HG02763 (cell line): ENCODE results near the gene PCDH9.

Experiments used
- ATAC-seq: cut with Tn5 transposase; IDR thresholded peaks from one replicate; pipeline ENCODE4 v1.9.1; 2021; ENCODE audit warnings: mild to moderate bottlenecking, moderate library complexity; ENCODE audit not compliant: unreplicated experiment

The PCDH9 gene

GRCh38 chr13:67226696-67227095, 3.4 kb downstream of the PCDH9 start:
- ATAC-seq: no peak

GRCh38 chr13:67225252-67226159, 4.6 kb downstream of the PCDH9 start:
- no peak for ATAC-seq

- peak; percentile 68 for ATAC-seq
These were observed 5.8 kb downstream of the PCDH9 start for GRCh38 chr13:67224148-67224846.

DNA sequence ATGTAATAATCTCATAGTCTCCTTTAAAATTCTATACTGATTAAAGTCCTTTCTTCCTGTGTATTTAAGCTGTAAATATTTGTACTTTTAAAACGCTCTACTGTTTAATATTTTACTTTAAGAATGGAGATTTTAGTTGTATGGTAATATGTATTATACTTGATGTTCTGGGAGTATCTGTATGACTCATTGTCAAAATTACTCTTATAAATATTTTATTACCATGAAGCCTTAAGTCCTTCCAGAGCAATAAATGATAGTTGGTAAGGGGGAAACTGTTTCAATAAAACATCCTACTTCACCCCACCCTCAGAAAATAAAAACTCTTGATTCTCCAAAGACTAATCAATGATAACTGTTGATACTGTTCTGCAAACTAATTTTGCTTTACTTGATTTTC, 6.4 kb downstream of the PCDH9 start:
- ATAC-seq: no peak

DNA sequence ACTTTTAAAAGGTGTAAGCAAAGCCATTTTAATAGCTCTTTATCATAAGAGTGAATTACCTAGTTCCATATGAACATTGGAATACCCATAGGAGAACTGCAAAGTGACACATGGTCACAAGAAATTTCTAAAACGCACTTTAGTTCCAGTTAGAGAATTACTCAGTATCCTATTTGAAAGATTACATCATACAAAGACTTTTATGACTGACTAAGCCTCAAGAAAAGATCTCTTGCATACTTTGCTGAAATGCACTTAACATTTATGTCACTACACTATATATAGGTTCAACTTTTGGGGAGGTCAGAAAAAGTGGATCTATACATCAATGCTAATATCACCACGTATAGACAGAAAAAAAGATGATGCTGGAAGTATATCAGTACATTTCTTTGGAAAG, 7.1 kb downstream of the PCDH9 start:
- no peak for ATAC-seq

DNA sequence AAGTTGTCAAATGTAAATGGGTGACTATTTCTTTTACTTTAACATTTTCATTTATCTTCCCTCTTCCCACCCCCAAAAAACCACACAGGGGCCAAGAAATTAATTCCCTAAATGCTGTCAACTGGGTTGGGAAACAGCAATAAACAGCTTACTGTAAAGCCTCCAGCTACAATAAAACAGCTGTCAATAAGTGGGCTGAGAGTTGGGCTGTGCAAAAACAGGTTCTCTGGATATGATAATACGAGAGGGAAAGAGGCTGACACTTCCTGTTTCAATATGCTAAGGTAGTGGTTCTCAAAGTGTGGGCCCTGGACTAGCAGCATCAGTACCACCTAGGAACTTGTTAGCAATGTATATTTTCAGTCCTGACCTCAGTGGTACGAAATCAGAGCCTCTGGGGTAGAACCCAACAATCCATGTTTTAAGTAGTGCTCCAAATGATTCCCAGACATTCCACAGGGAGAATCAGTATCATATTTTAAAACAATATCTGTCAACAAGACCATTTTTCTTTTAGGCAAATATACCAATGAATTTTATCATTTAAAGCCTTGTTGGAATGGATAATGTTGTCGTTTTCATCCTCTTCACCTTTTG, 8.4 kb downstream of the PCDH9 start:
- peak; percentile 46 for ATAC-seq

DNA sequence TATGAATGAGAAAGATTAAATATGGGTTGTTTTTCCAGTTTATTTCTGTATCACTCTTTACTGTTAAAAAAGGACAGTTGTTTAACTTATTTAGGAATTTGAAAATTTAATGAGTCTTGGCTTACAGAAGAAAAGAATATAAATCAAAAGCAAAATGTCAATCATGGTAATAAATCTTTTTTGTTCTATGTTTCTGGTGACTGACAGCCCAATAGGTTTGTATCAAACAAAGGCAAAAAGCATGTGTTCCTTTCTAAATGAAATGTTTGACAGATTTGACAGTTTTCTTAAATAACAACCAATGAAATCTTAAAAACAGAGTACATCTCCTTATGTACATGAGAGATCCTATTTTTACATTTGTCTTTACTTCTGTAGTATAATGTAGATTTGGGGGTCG, 11.0 kb downstream of the PCDH9 start:
- no peak for ATAC-seq

- no peak for ATAC-seq
These were observed 12.3 kb downstream of the PCDH9 start for GRCh38 chr13:67217880-67218279.

- no peak for ATAC-seq
These were observed 13.3 kb downstream of the PCDH9 start for GRCh38 chr13:67216864-67217263.

DNA sequence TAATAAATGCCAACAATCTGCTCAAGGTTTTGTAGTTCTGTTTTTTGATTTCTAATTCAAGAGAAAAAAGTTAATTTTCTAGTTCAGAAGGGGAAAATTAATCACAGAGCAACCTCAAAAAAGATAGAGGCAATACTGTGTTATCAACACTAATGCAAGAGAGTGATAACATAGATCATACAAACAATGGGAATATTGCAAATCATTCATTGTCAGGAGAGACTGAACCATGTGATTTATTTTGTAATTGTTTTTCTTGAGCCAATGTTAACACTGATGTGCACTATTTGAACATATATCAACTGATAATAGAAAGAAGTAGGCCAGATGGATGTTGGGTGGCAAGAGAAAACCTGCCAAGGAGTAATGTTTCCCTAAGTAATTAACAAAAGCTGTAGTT, 19.9 kb downstream of the PCDH9 start:
- no peak for ATAC-seq

- no peak for ATAC-seq
These were observed 21.6 kb downstream of the PCDH9 start for GRCh38 chr13:67208552-67208951.

GRCh38 chr13:67204764-67205163, 25.4 kb downstream of the PCDH9 start:
- ATAC-seq: no peak

DNA sequence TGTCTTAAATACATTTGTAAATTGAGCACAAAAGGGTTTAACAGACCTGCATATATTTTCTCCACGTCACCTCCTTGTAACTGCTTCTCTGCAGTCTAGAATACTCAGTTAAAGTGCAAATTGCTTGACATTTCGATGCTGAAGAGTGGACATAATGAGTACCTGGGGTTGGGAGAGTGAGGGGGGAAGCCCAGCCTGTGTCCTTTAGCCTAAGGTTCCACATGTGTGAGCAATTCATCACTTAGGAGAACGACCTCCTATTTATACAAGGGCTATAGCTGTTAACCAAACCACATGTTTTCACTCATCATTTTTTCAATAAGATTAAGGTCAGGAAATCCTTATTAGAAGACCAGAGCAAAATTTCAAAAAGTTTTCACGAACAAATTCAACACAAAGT, 29.5 kb downstream of the PCDH9 start:
- no peak for ATAC-seq

DNA sequence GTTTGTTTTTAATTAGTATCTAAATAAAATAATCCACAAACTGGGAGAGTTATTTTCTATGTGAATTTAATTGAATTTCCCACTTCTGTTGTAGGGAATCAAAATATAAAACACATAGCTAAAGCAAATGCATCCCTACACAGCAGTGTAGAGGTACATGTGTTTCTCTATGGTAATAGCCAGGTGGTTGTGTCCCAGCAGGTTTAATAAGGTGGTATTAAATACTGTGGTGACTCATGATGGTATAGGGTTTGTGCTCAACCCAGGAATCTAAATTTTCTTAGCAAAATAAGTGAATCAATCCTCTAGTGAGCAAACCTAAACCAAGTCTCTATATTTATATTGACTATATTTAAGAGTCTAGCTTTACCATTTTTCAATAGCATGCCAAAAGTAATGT, 30.0 kb downstream of the PCDH9 start:
- ATAC-seq: no peak

DNA sequence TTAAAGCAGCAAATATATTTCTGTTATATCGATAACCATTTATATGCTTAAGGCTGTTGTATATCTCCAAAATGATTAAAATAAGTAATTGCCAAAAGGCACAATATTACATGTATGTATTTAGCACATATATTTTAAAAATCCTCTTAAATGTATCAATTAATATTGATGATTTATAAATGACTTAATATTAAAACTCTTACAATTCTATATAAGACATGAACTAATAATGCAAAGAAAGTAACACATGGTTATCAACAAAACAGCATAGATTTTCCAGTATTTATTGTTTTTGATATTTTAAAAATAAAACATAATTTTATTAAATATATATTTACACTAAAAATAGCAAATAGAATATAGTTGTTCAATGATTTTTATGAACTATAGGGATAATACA, 32.4 kb downstream of the PCDH9 start:
- no peak for ATAC-seq

DNA sequence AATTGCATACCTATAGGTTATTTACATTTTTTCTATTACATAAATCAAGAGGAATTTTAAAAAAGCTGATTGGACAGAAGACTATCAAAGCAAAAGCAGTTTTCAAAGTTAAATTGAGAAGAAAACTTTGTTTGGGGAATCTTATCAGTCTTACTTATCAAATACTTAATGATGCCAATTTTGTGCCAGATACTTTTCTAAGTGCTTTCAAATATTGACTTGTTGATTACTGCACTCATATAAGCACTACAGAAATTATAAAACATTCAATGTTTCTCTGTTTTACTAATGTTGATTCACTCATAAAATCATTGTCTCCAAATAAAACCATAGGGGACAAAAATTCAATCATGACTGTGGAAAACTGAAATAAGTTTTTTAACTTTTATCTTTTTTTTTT, 36.2 kb downstream of the PCDH9 start:
- ATAC-seq: no peak

DNA sequence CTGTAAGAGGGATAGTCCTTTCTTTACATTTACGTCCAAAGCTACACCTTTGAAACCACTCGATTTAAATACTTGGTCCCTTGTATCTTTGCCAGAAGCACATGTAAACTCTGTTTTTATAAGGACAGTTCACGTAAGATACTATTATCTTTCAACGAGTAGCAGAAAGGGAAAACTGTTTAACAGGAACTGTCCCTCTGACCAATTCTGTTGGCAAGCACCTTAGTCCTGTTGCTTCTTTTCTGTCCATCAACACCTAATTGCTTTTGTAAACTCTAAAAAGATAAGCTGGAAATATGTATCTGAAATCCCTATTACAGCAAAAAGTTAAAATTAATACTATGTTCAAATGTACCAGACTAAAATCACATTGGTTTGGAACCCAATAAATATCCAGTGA, 37.4 kb downstream of the PCDH9 start:
- no peak for ATAC-seq

- no peak for ATAC-seq
These were observed 43.1 kb downstream of the PCDH9 start for GRCh38 chr13:67186995-67187569.

DNA sequence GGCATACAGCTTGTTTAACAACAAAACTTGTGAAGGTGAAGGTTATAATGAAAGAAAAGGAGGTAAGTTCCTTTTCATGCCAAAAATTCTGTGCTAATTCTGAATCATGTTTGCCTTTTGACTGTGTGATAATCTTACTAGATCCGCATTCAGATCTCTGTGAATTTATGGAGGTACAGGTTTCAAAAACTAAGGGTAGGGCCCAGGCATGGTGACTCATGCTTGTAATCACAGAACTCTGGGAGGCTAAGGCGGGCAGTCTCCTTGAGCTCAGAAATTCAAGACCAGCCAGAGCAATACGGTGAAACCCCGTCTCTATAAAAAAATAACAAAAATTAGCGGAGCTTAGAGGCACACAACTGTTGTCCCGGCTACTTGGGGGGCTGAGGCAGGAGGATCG, 45.9 kb downstream of the PCDH9 start:
- no peak for ATAC-seq

GRCh38 chr13:67183151-67183550, 47.0 kb downstream of the PCDH9 start:
- ATAC-seq: no peak

- no peak for ATAC-seq
These were observed 54.2 kb downstream of the PCDH9 start for GRCh38 chr13:67175836-67176459.
